CD4-positive, alpha-beta T cell (primary cell): ENCODE measurements around the gene TENT4B. TPM values are rescaled to one million over a fixed set of nuclear protein-coding genes. Genes with fewer than 3 reads are reported as not detected.

Source experiments
- ATAC-seq: fragments of 200-7000 bp; cut with Tn5 transposase; one replicate; pipeline ENCODE4 v1.10.0; 2022; ENCODE audit warnings: mild to moderate bottlenecking; ENCODE audit not compliant: poor library complexity
- CTCF ChIA-PET: fragments of 350-600 bp; sonication (Branson Sonifier 250); formaldehyde crosslinking; loops from one replicate; lab custom pipeline; 2021; ENCODE audit warnings: antibody characterized with exemption, inconsistent platforms; lab: Charles Lee
- POLR2A ChIA-PET: fragments of 350-600 bp; sonication (Branson Sonifier 250); formaldehyde crosslinking; loops from one replicate; lab custom pipeline; 2021; ENCODE audit warnings: antibody characterized with exemption, inconsistent platforms; lab: Charles Lee
- DNase-seq, 14 experiments: peaks; one replicate each; pipeline ENCODE4 v3.0.0-alpha.2; 2013 to 2020; ENCODE audit warnings: mixed read lengths in 2 of 14
- H3K27ac ChIP-seq, 2 donors: one replicate each; pipeline versions ENCODE4 v1.5.1 to v1.7.0; 2013; ENCODE audit warnings: low read length in 2 of 2, low read depth in 1 of 2, mild to moderate bottlenecking in 1 of 2
- H3K27me3 ChIP-seq, 2 experiments: 1 replicate in 1 of 2; 2 replicates in 1 of 2; pipeline versions ENCODE4 v1.6.1 to v1.7.0; 2013; ENCODE audit warnings: low read length in 2 of 2, control low read depth in 1 of 2, mild to moderate bottlenecking in 1 of 2, moderate library complexity in 1 of 2; ENCODE audit not compliant: insufficient read depth in 2 of 2, control insufficient read depth in 1 of 2
- H3K36me3 ChIP-seq: one replicate; pipeline ENCODE4 v1.6.1; 2013; ENCODE audit warnings: low read length, control low read depth; ENCODE audit not compliant: insufficient read depth
- H3K4me1 ChIP-seq: one replicate; pipeline ENCODE4 v1.6.1; 2013; ENCODE audit warnings: low read length, control low read depth; ENCODE audit not compliant: insufficient read depth
- H3K4me3 ChIP-seq: one replicate; pipeline ENCODE4 v1.5.1; 2013; ENCODE audit warnings: mild to moderate bottlenecking, low read length, moderate library complexity
- H3K9me3 ChIP-seq, 2 experiments: 1 replicate in 1 of 2; 2 replicates in 1 of 2; pipeline versions ENCODE4 v1.6.1 to v1.7.0; 2013; ENCODE audit warnings: low read length in 2 of 2, mild to moderate bottlenecking in 2 of 2, control low read depth in 1 of 2, moderate library complexity in 1 of 2; ENCODE audit not compliant: control insufficient read depth in 1 of 2, insufficient read depth in 1 of 2
- H3K27ac Mint-ChIP-seq: one replicate; pipeline ENCODE4 v1.8.0; 2020; ENCODE audit warnings: mixed read lengths
- H3K27me3 Mint-ChIP-seq: one replicate; pipeline ENCODE4 v1.8.0; 2021; ENCODE audit warnings: mixed read lengths
- H3K36me3 Mint-ChIP-seq: one replicate; pipeline ENCODE4 v1.8.0; 2021; ENCODE audit warnings: low read depth, mixed read lengths
- H3K4me1 Mint-ChIP-seq: one replicate; pipeline ENCODE4 v1.8.0; 2021; ENCODE audit warnings: low read depth, mixed read lengths
- H3K4me3 Mint-ChIP-seq: one replicate; pipeline ENCODE4 v1.8.0; 2020; ENCODE audit warnings: mild to moderate bottlenecking, mixed read lengths
- H3K9me3 Mint-ChIP-seq: one replicate; pipeline ENCODE4 v1.8.0; 2020; ENCODE audit warnings: mixed read lengths
- intact Hi-C, 2 experiments: fragments of 100-400 bp; cut with DNase I in 1 of 2; cut with micrococcal nuclease in 1 of 2; formaldehyde crosslinking; loops; one replicate each; pipeline versions ENCODE4 v1.15.1 to v1.9.0; 2023 to 2025; cut with DNase I, micrococcal nuclease
- total RNA-seq, 174 experiments: library from RNA in 2 of 174; stranded (reverse) in 2 of 174; gene quantifications; one replicate each; pipeline ENCODE4 v1.2.3 and lab custom pipeline; 2021 to 2026
- TF ChIP-seq, protein P1 (sequence below): fragments of 200-600 bp; IDR thresholded peaks from one replicate; pipeline ENCODE4 v1.8.0; 2022; ENCODE audit warnings: antibody characterized with exemption, mild to moderate bottlenecking

TENT4B gene
- total RNA-seq, 2 experiments from 2014 or later, result 32.9 to 35.0 TPM

- Mint-ChIP-seq H3K9me3 (no peaks in the 10 kb centered on the region), H3K36me3 (peaks cover 62% of the 10 kb centered on the region), H3K27ac (peak overlapping the region; percentile 100), H3K27me3 (no peaks in the 10 kb centered on the region), H3K4me1 (peaks cover 93% of the 10 kb centered on the region), H3K4me3 (peak overlapping the region; percentile 99)
- TF ChIP-seq, protein P1, sequence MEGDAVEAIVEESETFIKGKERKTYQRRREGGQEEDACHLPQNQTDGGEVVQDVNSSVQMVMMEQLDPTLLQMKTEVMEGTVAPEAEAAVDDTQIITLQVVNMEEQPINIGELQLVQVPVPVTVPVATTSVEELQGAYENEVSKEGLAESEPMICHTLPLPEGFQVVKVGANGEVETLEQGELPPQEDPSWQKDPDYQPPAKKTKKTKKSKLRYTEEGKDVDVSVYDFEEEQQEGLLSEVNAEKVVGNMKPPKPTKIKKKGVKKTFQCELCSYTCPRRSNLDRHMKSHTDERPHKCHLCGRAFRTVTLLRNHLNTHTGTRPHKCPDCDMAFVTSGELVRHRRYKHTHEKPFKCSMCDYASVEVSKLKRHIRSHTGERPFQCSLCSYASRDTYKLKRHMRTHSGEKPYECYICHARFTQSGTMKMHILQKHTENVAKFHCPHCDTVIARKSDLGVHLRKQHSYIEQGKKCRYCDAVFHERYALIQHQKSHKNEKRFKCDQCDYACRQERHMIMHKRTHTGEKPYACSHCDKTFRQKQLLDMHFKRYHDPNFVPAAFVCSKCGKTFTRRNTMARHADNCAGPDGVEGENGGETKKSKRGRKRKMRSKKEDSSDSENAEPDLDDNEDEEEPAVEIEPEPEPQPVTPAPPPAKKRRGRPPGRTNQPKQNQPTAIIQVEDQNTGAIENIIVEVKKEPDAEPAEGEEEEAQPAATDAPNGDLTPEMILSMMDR, result no peak
- CTCF ChIA-PET, result interaction anchor here (1.0 to 1.2 kb wide), 2 partner anchors 9 to 99 kb away, joined by 3 read pairs; partner anchors contain the start of gene BRD7
- H3K27me3 ChIP-seq, result no peaks in the 10 kb centered on the region
- ATAC-seq (no peak), DNase-seq (no peak)
- peaks cover 97% of the 10 kb centered on the region for H3K4me1 ChIP-seq
- peak overlapping the region; percentile 36 to 91 for H3K27ac ChIP-seq
- POLR2A ChIA-PET, result interaction anchor here (6.3 kb wide), 1 partner anchor 10 kb away, joined by 77 read pairs; no protein-coding TSS in a partner anchor
- no peak overlapping the region for H3K4me3 ChIP-seq
- peaks cover 18% of the 10 kb centered on the region for H3K36me3 ChIP-seq
- intact Hi-C loops, result loop anchor here (2.0 to 10.0 kb wide), 10 partner anchors 45 to 477 kb away; partner anchors contain the start of genes TENT4B (in 2 of the 2), CYLD (in 1 of the 2) and NKD1 (in 1 of the 2)
- H3K9me3 ChIP-seq, result no peaks in the 10 kb centered on the region
Measured at GRCh38 chr16:50269769-50270509, 116.8 kb downstream of the TENT4B start.

DNA sequence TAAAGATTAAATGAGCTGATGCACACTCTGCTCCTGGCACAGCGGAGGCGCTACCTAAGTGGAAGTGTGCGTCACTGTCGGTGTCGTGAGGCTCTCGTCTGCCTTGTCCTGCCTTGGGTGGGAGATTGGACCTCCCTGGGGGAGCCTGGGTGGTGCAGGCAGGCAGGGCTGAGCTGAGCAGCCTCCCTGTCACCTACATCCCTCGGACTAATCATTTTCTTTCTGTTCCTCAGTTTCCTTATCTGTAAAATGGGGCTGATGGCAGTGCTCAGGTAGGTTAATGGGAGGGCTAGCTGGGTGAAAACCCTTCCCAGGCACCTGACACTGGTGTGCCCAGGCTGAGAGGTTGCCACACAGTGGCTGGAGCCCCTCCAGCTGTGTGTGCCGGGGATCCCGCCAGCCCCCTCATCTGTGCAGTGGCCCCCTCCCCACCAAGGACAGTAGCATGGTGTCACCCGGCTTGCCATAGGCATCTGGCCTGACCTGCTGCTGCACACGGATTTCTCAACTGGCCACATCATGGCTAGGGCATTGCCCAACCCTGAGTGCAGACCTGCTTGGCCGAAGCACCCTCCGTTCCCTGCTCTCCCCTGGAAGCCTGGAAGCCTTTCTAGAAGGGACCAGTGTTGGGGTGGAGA is 117.5 kb downstream of the TENT4B start:
- Histone ChIP-seq H3K27me3 (no peaks in the 10 kb centered on the region), H3K27ac (peak overlapping the region; percentile 91 to 93), H3K9me3 (no peaks in the 10 kb centered on the region), H3K4me1 (peaks cover 97% of the 10 kb centered on the region), H3K4me3 (no peak overlapping the region), H3K36me3 (peaks cover 18% of the 10 kb centered on the region)
- CTCF ChIA-PET, result interaction anchor here (1.0 to 1.2 kb wide), 2 partner anchors 9 to 99 kb away, joined by 3 read pairs; partner anchors contain the start of gene BRD7
- Mint-ChIP-seq H3K4me3 (peak overlapping the region; percentile 99), H3K27me3 (no peaks in the 10 kb centered on the region), H3K27ac (peak overlapping the region; percentile 100), H3K36me3 (peaks cover 62% of the 10 kb centered on the region), H3K9me3 (no peaks in the 10 kb centered on the region), H3K4me1 (peaks cover 94% of the 10 kb centered on the region)
- intact Hi-C loops, result loop anchor here in 1 of 2 experiments (10.0 kb wide), 1 partner anchor 116 kb away; the partner anchor contains the start of gene TENT4B
- POLR2A ChIA-PET, result interaction anchor here (6.3 kb wide), 1 partner anchor 10 kb away, joined by 77 read pairs; no protein-coding TSS in a partner anchor
- peak in 2 of 14 experiments; percentile 15 to 25 for DNase-seq
- ATAC-seq, result no peak
- TF ChIP-seq, protein P1, result no peak
